Heart right ventricle (tissue), 16 donors: Measurements from ENCODE around the gene C15orf39. TPM values are rescaled to one million over a fixed set of nuclear protein-coding genes. Genes with fewer than 3 reads are reported as not detected.
"Not testable (repeated sequence)": the region's sequence is repeated elsewhere in the genome, so short reads cannot be mapped to it uniquely, and the experiment has no call there.

Experiments used
- ATAC-seq, 8 donors: fragments of 200-7000 bp; cut with Tn5 transposase; one replicate each; pipeline ENCODE4 v1.9.1; 2020; ENCODE audit warnings: mild to moderate bottlenecking in 8 of 8, moderate library complexity in 8 of 8, moderate number of reproducible peaks in 1 of 8
- DNase-seq, 2 donors: peaks; one replicate each; pipeline ENCODE4 v3.0.0-alpha.2; 2020
- H3K27ac ChIP-seq, 10 donors: fragments of 200-600 bp; sonication (generic) in 2 of 10; one replicate each; pipeline versions ENCODE4 v1.5.0 to v1.8.0; 2020 to 2022; ENCODE audit warnings: mild to moderate bottlenecking in 3 of 10
- H3K27me3 ChIP-seq, 7 donors: fragments of 200-600 bp; one replicate each; pipeline ENCODE4 v1.8.0; 2021 to 2022; ENCODE audit warnings: mild to moderate bottlenecking in 2 of 7
- H3K36me3 ChIP-seq, 9 donors: fragments of 200-600 bp; sonication (generic) in 1 of 9; one replicate each; pipeline versions ENCODE4 v1.5.0 to v1.8.0; 2020 to 2022; ENCODE audit warnings: mild to moderate bottlenecking in 2 of 9
- H3K4me1 ChIP-seq, 9 donors: fragments of 200-600 bp; sonication (generic) in 1 of 9; one replicate each; pipeline versions ENCODE4 v1.5.0 to v1.8.0; 2020 to 2022; ENCODE audit warnings: mild to moderate bottlenecking in 4 of 9
- H3K4me3 ChIP-seq, 10 donors: fragments of 200-600 bp; sonication (generic) in 2 of 10; one replicate each; pipeline versions ENCODE4 v1.5.0 to v1.8.0; 2020 to 2022; ENCODE audit warnings: mild to moderate bottlenecking in 7 of 10, moderate library complexity in 2 of 10
- H3K9me3 ChIP-seq, 11 donors: fragments of 200-600 bp in 10 of 11; sonication (generic) in 2 of 11; one replicate each; pipeline versions ENCODE4 v1.5.0 to v1.8.0; 2013 to 2022; ENCODE audit warnings: mild to moderate bottlenecking in 2 of 11, control low read depth in 1 of 11, moderate library complexity in 1 of 11
- WGBS, 2 donors: extraction: QIAGEN DNeasy Blood & Tissue Kit; methylation state at CpG; one replicate each; pipeline ENCODE4 v1.1.7; 2013; ENCODE audit warnings: inconsistent platforms in 1 of 2; 5-methylcytosine and 5-hydroxymethylcytosine counted together
- intact Hi-C, 10 donors: fragments of 100-400 bp; cut with DNase I; formaldehyde crosslinking; loops; one replicate each; pipeline versions ENCODE4 v1.11.1 to v1.14.2; 2022
- polyA plus RNA-seq, 2 donors: library from polyadenylated mRNA; stranded (reverse); fragments of 200-250 nt; gene quantifications; one replicate each; pipeline ENCODE4 v1.2.3, GENCODE V29; 2013
- total RNA-seq, 10 donors: library from RNA; stranded (reverse); fragmentation: NEBNext Ultra II Directional in 3 of 10; extraction: Animal tissue kit (Norgen Biotek cat#: 25700) in 3 of 10; gene quantifications; one replicate each; pipeline versions ENCODE4 v1.2.1 to v1.2.4, GENCODE V29; 2021 to 2023
- donor health status: Arrhythmogenic right ventricular cardiomyopathy.
- donor health status: ischemic (EF 13 %, LVEDD 7.1; RV severe dilation, severe dysfunction).
- donor health status: healthy with polysubstance abuse.
- donor health status: DM: no; HTN: yes; CAD: no.
- donor health status: DM: no; HTN: no; CAD: no.
- donor health status: ischemic (EF 25% LVEDD 6.9; RV normal size, moderate dysfunction).
- donor health status: ischemic (EF 25% LVEDD 5.7; RV mildly dilated, moderate dysfunction).
- donor health status: healthy.
- donor health status: DM: yes; HTN: yes; CAD: no.
- donor health status: Ischemic cardiomyopathy.
- donor health status: ischemic (EF 35%, LVEDD 5.7; RV mildly dilated, moderate dysfunction).
- donor health status: nonischemic (EF 11% LVEDD 7.7; RV severe dilation, severe dysfunction).
- donor health status: DM: yes; HTN: yes; CAD: no.
- donor health status: PGD.
- donor health status: ischemic (EF 29% LVEDD 5.4; RV normal size, mild dysfunction).
- donor health status: nonischemic (EF 23%, LVEDD 6.1; RV moderate dilation, normal function).

C15orf39 gene
- total and polyA plus RNA-seq, 12 donors = 6.9 to 23.7 (median 14.2) TPM

DNA sequence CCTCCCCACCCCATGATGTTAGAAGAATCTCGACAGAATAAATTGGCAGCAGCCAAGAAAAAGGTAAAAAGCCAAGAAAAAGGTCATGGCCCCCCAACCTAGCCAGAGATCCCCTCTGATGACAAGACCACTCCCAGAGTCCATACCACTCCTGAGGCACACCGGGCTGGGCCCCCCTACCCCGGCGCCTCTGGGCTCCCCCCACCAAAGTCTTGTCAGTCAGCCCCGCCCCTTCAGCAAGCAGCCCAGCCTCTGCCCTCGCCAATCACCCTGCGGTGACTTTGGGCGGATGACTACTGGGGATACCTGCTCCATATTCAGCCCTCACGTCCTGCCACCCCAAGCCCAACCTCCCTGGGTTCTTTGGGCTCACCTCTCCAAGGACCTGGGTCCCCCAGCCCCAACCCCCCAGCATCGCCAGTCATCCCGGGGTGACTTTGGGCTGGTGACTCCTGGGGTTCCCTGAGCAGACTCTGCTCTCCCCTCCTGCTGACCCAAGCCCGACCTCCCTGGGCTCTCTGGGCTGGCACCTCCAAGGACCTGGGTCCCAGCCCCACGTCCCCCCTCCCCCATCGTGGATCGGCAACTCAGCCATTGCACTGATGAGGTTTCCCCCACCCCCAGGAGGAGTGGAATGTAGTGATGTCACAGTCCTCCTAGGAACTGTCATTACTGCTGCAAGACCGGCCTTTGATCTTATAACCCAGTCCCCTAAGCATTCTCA, 57.1 kb downstream of the C15orf39 start:
- H3K9me3 ChIP-seq, H3K36me3 ChIP-seq, H3K27me3 ChIP-seq, ATAC-seq, H3K4me1 ChIP-seq, H3K27ac ChIP-seq, intact Hi-C loops, H3K4me3 ChIP-seq, DNase-seq: not testable (repeated sequence)
- WGBS, 2 donors = 75 to 76% methylated on average over 10 to 11 of the region's 16 CpGs

DNA sequence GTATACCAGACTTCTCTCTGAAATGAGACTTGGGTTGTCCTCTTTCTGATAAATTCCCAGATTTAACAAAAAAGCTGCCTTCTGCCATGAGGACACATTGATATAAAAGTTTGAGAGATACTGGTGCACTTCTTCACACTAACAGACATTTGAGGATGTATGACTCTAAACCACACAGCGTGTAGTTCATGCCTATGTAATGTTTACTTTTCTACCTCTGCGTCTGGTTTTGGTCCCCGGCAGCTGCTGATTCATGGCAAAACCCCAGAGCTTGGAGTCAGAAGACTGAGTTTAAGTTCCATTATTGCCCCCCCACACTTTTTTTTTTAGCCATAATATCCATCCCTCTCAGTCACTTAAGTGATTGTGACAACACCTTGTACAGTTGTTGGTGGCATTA, 58.2 kb downstream of the C15orf39 start:
- H3K9me3 ChIP-seq, intact Hi-C loops, H3K4me3 ChIP-seq, H3K27me3 ChIP-seq, H3K36me3 ChIP-seq, H3K27ac ChIP-seq, H3K4me1 ChIP-seq, ATAC-seq, DNase-seq: not testable (repeated sequence)
- no CpG with 5 or more reads among the region's 3 CpGs for WGBS, 2 donors

Other genes starting within 250 kb of the C15orf39 start
- 1 to 10 TPM in 7 of 10 donors, under 1 TPM in 3; 0.83 to 3.0 (median 1.3) TPM for gene RPP25, start 245.1 kb upstream of the C15orf39 start, total RNA-seq
- 1 to 10 TPM; 1.8 to 4.6 TPM for gene RPP25, start 245.1 kb upstream of the C15orf39 start, polyA plus RNA-seq
- 1 to 10 TPM in 9 of 10 donors, under 1 TPM in 1; 0.55 to 7.5 (median 3.8) TPM for gene SCAMP5, start 206.3 kb upstream of the C15orf39 start, total RNA-seq
- gene SCAMP5, start 206.3 kb upstream of the C15orf39 start, polyA plus RNA-seq = 1 to 10 TPM in 1 of 2 donors, under 1 TPM in 1; 0.73 to 5.3 TPM
- 10 to 100 TPM in 1 of 10 donors, 1 to 10 TPM in 9; 3.6 to 11.0 (median 5.8) TPM for gene PPCDC, start 178.3 kb upstream of the C15orf39 start, total RNA-seq
- gene PPCDC, start 178.3 kb upstream of the C15orf39 start, polyA plus RNA-seq = 10 to 100 TPM in 1 of 2 donors, 1 to 10 TPM in 1; 9.9 to 14.6 TPM
- not detected for gene GOLGA6C, start 56.5 kb downstream of the C15orf39 start, total RNA-seq
- gene GOLGA6C, start 56.5 kb downstream of the C15orf39 start, polyA plus RNA-seq = not detected
- under 1 TPM in 1 of 10 donors, not detected in 9; 0.09 TPM for gene GOLGA6D, start 81.0 kb downstream of the C15orf39 start, total RNA-seq
- gene GOLGA6D, start 81.0 kb downstream of the C15orf39 start, polyA plus RNA-seq = not detected
- gene COMMD4, start 134.2 kb downstream of the C15orf39 start, total RNA-seq = 10 to 100 TPM; 29.0 to 45.6 (median 38.0) TPM
- gene COMMD4, start 134.2 kb downstream of the C15orf39 start, polyA plus RNA-seq = 10 to 100 TPM; 59.5 to 74.3 TPM
- gene NEIL1, start 145.2 kb downstream of the C15orf39 start, total RNA-seq = 10 to 100 TPM in 3 of 10 donors, 1 to 10 TPM in 7; 4.1 to 17.8 (median 8.1) TPM
- gene NEIL1, start 145.2 kb downstream of the C15orf39 start, polyA plus RNA-seq = 10 to 100 TPM in 1 of 2 donors, 1 to 10 TPM in 1; 6.1 to 41.6 TPM
- gene MAN2C1, start 166.7 kb downstream of the C15orf39 start, total RNA-seq = 100 to 1,000 TPM in 9 of 10 donors, 10 to 100 TPM in 1; 90.4 to 128 (median 108) TPM
- 100 to 1,000 TPM in 1 of 2 donors, 10 to 100 TPM in 1; 86.7 to 371 TPM for gene MAN2C1, start 166.7 kb downstream of the C15orf39 start, polyA plus RNA-seq
- gene SIN3A, start 249.8 kb downstream of the C15orf39 start, total RNA-seq = 10 to 100 TPM; 24.9 to 41.8 (median 29.9) TPM
- 1 to 10 TPM; 7.9 to 8.2 TPM for gene SIN3A, start 249.8 kb downstream of the C15orf39 start, polyA plus RNA-seq